Mesenteric fat pad (tissue), 1 donor: ENCODE results near the gene KRT27. TPM values are rescaled to one million over a fixed set of nuclear protein-coding genes. Genes with fewer than 3 reads are reported as not detected.

Source experiments
- DNase-seq: peaks from one replicate; pipeline ENCODE4 v3.0.0-alpha.2; 2020; ENCODE audit warnings: low spot score
- total RNA-seq: library from RNA; stranded (reverse); fragmentation: NEBNext Ultra II Directional; extraction: Animal tissue kit (Norgen Biotek cat#: 25700); gene quantifications from one replicate; pipeline ENCODE4 v1.2.1, GENCODE V29; 2021
- donor health status: DM: yes; HTN: yes; CAD: no.

The KRT27 gene
- total RNA-seq, 1 donor from 2014 or later = not detected

- DNase-seq = no peak
These were observed 28.1 kb upstream of the KRT27 start for GRCh38 chr17:40810494-40810893.

GRCh38 chr17:40809721-40810421 is 27.5 kb upstream of the KRT27 start:
- no peak for DNase-seq

GRCh38 chr17:40806131-40806530 is 23.8 kb upstream of the KRT27 start:
- DNase-seq = no peak

DNA sequence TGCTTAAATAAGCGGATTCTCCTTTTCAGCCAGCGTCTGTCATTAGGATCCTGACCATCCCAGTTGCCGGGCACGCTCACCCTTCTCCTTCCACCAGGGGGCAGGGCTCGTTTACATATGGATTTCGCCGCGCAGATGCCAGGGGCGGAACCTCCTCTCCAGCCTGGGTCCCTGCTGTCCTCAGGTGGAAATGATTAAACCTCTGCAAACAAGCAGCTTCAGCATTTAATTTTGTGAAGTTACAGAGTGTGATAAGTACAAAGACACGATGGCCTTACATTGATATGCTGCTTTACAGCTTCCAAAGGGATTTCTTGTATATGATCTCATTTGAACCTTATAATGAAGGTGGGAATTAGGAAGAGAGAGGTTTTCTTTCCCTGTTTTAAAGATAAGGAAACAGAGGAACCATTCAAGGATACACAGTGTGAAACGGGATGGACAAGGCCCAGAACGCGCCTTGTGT is 21.3 kb upstream of the KRT27 start:
- DNase-seq = no peak

DNA sequence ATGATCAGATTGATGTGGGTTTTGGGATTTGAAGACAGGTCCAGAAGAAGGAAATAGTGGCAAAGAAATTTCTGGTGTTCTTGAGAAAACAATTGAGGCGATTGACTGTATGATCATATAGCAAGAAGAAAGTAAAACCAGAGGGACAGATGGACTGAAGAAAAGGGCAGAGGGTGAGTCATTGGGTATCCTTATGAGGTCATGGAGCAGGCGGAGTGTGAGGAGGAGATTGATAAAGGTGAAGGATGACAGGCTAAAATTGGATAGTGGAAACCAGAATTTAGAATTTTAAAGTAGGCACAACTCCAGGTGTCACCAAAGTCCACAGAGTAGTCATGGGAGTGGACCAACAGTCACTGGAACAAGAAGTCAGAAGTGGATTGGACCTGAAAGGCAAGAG is 18.8 kb upstream of the KRT27 start:
- DNase-seq = no peak

DNA sequence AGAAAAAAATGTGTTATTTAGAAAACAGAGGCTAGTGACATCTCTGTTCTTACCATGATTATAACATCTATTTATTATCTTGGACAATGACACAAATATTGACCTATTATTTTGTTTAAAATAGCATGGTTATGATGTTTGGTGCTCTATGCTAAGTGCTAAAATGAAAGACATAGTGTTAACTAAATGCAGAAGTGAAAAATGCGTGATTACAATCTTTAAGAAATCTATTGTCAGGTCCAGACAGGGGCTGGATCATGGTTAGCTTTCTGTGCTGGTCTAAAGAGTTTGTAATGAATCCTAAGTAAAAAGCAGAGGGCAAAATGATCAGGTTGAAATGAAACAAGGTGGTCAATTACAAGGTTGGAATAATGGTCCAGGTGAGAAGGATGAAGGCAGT is 18.0 kb upstream of the KRT27 start:
- no peak for DNase-seq

GRCh38 chr17:40799859-40800258 is 17.5 kb upstream of the KRT27 start, which contains the start of gene KRT28:
Gene KRT28, minus strand, starts transcription at chr17:40799959. Its CDS starts 66 bp downstream, at chr17:40799893.
- no peak for DNase-seq

- DNase-seq = no peak
These were observed 14.5 kb upstream of the KRT27 start for GRCh38 chr17:40796846-40797245.

- DNase-seq = no peak
These were observed 12.8 kb upstream of the KRT27 start for GRCh38 chr17:40795019-40795667.

- DNase-seq = no peak
These were observed 12.1 kb upstream of the KRT27 start for GRCh38 chr17:40794466-40794865.

DNA sequence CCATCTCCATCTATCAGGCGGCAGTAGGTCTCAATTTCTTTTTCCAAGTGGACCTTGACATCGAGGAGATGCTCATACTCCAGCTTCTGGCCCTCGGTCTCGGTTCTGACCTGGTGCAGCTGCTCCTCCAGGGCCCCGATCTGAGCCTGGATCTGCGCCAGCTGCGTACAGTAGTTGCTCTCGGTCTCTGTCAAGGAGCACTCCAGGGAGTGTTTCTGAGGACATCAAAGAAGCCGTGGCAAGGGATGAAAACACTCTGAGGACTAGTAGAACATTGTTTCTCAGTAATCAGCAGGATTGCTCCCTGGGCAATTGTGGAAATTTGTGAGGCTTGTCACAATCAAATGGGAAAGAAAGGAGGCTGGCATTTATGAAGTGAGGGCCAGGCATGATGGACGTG is 11.5 kb upstream of the KRT27 start:
- DNase-seq = no peak

DNA sequence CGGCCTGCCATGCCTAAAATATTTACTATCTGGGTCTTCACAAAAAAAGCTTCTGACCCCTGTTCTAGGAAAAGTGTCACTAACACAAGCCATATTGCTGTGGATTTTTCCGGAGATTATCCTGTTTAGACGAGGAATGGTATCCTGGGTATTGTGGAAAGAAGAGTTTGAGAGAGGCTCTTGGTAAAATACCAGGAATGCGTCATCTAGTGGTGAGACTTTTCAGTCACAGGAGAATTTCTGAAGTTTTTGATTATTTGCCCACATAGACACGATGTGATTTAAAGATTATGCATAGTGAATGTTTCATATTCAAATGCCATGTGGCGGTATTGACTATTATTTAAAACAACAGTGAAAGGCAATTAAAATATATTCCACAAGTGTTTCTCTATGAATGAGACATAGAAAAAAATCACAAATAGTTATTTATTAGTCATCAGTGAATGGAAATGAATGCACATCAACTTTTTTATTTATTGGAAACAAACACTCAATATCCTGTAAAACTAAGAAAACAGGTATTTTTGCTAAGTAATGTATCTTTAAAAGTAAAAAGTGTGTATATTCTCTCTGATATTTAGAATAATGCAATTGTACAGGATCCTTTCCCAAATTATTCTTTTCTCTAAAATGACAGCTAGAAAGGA is 9.6 kb upstream of the KRT27 start:
- DNase-seq = no peak

DNA sequence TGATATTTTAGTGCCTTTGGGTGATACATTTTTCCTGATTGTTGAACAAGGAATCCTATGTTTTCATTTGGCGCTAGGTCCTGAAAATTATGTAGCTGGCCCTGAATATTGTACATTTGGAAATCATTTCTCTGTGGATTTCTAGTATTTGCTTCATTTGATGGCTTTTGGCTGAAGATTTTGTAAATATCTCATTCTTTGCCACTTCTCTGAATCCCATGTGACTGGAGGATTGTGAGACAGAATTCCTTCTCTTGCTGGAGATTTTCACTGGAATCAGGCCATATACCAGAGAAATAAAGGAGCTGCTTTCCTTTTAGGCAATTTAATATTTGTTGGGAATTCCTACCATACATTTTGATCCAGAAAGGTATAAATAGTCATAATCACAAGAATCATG is 8.8 kb upstream of the KRT27 start:
- no peak for DNase-seq

DNA sequence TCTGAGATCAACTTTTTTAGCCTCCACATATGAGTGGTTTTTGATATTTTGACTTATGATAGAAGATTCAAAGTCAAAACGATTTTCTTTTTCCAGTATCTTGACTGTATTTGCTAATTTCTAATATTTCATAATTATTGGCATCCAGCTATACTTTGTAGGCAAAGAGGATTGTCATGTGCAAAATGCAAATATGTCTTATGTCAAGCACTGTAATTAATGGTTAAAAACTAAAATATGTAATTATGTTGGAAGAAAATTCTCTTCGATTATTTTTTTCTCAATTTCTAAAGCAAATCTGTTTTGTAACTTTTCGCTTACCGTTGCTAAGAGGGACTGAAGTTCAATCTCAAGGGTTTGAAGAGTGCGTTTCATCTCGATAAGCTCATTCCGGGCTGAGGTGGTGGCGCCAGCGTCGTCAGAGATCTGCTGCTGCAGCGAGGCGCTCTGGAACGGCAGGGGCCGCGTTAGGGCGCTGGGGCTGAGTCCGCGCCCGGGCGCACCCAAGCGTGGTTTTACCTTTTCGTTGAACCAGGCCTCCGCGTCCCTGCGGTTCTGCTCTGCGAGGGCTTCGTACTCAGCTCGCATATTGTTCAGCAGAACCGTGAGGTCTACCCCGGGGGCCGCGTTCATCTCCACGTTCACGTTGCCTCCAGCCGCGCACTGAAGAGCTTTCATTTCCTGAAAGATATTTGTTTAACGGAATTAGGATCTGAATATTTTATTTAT is 3.0 kb downstream of the KRT27 start:
- no peak for DNase-seq

DNA sequence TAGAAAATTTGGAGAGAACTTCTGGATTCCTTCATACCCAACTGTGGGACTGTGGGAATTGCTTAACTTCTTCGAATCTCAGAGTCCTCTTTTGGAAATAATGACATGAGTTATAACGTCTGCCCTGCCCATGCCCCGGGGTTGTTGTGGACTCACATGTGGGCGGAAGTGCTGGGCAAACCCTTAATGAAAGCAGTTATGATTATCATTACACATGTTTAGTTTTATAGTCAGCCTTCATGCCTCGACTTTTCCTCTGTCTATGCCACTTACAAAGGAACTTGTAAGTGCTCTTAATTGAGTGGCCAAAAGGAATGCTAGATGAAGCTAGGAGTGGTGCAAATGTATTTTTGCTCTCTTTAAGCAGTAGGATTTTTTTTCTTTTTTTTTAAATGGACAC is 3.9 kb downstream of the KRT27 start:
- DNase-seq = no peak

DNA sequence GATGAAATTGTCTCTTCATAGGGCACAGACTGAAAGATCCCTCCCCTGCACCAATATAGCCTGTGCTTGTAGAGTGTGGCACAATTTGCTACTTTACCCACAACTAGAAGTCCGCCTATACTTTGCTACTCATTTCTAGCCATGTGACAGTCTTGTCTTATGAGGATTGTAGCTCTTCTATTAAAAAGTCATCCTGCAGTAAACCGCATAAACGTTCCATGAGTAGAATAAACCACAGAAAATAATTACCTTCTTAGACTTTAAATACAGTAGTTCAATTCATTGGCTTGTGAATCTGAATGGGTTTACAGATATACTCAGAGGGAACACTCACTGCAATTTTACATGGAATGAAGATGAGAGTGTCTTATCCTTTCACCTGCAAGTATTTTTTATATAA is 4.4 kb downstream of the KRT27 start:
- DNase-seq = no peak

DNA sequence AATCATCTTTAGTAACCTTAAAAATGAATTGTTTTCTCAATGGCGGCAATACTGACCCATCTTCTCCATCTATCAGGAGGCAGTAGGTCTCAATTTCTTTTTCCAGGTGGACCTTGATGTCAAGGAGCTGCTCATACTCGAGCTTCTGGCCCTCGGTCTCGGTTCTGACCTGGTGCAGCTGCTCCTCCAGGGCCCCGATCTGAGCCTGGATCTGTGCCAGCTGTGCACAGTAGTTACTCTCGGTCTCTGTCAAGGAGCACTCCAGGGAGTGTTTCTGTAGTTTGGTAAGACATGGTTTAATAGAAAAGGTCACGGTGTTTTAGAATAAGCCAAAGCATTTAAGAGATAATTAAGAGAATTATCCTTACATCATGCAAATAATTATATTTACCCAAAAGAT is 4.9 kb downstream of the KRT27 start:
- DNase-seq = no peak

DNA sequence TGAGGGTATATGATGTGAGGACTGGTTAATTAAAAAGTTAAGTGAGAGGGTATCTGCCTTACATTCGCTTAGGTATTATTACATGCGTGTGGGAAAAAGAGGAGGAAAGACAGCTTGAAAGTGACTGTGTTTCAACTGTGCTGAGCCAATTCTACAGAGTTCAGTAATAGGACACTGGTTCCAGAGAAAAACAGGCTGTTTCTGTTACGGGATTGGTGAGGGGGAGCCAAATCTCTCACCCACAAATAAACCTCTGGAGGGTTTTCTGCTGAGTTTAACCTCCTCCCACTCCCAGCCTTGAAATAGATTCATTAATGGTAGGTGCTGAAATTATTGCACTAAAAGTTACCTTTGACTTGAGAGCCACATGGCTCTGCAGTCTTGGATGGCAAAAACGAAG is 6.4 kb downstream of the KRT27 start:
- DNase-seq = no peak

DNA sequence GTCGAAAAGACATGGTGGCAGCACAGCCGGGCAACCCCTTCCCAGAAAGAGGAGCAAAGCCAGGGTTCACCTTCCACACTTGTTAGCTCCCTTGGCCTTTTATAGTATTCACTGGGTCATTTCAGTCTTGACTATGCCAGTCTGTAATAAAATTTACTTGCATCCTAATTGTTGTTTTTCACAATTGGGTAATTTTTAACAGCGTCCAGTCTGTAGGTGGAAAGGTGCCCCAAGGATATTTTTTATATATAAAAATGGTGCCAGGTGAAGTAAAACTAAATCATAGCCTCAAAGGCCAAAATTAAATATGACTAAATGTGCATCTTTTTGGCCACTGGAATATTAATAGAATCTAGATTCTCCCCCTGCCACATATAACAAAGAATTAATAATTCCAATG is 10.2 kb downstream of the KRT27 start, which contains the start of gene KRT26:
KRT26 (minus strand) TSS at position 101 of the 400 bp plus-strand sequence; CDS start at position 13, 88 bp downstream.
- DNase-seq = no peak

- no peak for DNase-seq
These were observed 16.7 kb downstream of the KRT27 start for GRCh38 chr17:40765657-40766056.

- DNase-seq = no peak
These were observed 18.6 kb downstream of the KRT27 start for GRCh38 chr17:40763752-40764151.
